ENCODE data around the gene TSPAN4.

Gene TSPAN4

GRCh38 chr11:836700-837099 lies 6.0 kb upstream of the TSPAN4 start:
- no peak for DNase-seq (ENCODE audit: low read depth)

- DNase-seq (ENCODE audit: low read depth) = no peak
These were observed 5.3 kb upstream of the TSPAN4 start for GRCh38 chr11:837189-837989.

DNA sequence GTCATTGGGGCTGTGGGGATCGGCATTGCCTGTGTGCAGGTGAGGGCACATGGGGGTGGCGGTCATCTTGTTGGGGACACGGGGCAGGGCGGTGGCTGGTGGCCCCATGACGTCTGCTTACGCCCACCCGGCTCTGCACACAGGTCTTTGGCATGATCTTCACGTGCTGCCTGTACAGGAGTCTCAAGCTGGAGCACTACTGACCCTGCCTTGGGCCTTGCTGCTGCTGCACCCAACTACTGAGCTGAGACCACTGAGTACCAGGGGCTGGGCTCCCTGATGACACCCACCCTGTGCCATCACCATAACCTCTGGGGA lies 4.7 kb upstream of the TSPAN4 start:
- no peak for DNase-seq (ENCODE audit: low read depth)

DNA sequence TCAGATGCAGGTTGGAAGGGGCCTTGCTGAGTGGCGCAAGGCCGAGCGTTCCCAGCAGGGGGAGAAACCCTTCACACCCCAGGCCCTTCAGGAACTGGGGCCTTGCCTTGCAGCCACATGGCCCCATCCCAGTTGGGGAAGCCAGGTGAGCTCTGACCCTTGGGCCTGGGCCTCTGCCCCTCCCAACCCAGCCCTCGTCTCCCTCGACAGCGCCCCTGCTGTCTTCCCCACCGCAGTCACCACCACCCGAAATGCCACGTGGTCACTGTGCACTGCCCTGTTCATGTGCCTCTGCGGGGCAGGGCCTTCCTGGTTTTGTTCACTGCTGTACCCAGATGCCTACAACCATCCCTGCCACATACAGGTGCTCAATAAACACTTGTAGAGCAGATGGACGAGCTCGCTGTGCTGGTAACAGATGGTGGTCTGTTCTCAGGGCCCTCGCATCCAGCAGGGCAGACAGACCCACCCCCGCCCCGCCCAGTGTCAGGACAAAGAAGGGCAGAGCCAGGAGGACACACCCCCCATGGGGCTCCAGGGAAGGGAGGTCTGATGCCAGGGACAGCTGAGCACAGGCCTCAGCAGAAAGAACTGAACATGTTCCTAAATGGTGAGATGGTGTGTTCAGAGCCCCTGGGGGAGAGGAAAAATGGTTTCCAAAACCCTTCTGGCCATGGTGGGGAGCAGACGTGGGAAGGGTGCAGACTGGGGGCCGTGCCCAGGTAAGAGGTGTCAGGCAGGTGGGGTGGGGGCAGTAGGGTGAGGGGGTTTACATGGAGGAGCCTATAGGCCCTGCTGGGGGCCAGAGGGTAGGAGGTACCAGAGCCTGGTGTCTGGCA lies 4.0 kb upstream of the TSPAN4 start:
- no peak for DNase-seq (ENCODE audit: low read depth)

DNA sequence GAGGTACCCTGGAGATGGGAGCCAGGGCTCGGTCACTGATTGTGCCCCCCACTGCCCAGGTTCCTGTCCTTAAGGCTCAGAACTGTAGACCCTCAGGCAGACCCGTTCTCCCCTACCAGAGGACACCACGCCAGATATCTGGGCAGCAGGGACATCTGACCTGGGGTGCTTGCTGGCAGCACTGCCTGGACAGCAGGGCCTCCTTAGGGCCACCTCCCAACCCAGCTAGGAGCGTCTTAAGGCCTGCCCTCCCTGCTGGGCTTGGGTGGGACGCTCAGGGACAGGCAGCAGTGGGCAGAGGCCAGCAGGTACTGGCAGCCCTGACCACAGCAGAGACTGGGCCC lies 3.4 kb upstream of the TSPAN4 start:
- DNase-seq (ENCODE audit: low read depth) = no peak

DNA sequence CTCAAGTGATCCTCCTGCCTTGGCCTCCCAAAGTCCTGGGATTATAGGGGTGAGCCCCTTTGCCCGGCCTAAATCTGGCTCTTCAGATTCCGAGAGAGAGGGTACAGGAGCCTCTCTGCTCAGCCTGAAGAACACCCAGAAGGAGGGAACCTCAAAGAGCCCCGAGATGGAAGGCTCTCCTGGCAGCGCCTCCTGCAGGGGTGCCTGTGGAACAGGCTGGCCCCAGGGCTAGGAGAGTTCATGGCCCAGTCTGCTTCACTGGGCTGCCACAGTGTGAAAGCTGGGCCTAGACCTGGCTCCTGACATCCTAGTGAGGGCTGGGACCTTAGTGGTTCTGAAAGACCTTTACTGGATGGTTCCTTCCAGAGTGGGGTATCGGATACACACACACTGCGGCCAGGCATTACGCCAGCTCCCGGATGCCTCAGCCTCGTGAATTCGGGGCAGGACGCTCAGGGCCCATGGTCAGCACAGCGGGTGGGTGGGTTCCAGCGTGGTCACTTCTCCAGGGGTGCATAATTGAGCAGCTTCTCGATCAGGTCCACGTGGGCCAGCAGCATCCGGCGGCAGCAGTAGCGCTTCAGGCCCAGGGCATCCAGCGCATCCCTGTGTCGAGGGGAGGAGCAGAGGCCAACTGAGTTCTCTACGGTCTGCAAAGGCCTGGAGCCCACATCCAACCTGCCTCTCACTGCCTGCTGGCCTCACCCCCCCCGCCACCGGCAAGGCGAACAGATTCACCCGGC lies 2.6 kb upstream of the TSPAN4 start:
- no peak for DNase-seq (ENCODE audit: low read depth)

- no peak for DNase-seq (ENCODE audit: low read depth)
These were observed 677 bp upstream of the TSPAN4 start for GRCh38 chr11:841981-842369.

- no peak for DNase-seq (ENCODE audit: low read depth)
These were observed 558 bp downstream of the TSPAN4 start for GRCh38 chr11:843086-843734.

DNA sequence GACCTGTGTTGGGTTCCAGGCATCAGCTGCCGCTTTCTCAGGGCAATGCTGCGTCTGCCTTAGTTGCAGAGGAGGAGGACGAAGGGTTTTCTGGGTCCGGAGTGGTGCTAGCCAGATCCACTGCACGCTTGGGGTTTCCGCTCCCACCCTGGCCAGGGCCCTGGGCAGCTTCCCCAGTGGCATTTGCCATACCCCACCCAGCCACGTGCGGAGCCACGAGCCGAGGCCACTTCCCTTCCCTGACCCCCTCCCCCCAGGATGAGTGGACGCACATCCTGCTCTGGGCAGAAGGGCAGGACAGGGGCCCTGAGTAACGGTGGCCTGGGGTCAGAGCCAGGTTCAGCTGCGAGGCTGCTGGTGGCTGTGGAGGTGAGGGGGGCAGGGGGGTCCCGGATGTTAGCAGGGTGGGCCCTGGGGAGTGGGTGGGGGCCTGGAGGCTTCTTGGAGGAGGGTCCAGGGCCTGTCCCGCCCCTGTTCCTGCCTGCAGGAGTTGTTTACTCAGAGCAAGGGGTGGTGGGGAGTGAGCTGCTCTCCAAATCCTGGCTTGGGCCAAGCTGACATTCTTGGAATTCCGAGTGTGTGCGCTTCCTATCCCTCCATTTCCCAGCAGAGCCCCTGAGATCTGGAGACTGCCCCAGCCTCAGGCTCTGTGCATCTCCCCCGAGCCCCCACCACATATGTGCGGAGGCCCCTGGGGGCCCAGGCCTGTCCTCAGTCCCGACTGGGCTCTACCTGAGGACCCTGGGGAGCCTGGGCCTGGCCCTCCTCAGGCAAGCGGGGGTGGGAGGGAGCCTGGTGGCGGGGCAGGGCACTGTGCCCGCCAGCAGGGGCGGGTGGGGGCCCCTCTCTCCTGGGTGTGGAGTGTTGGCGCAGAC lies 1.4 kb downstream of the TSPAN4 start:
- DNase-seq (ENCODE audit: low read depth) = no peak

DNA sequence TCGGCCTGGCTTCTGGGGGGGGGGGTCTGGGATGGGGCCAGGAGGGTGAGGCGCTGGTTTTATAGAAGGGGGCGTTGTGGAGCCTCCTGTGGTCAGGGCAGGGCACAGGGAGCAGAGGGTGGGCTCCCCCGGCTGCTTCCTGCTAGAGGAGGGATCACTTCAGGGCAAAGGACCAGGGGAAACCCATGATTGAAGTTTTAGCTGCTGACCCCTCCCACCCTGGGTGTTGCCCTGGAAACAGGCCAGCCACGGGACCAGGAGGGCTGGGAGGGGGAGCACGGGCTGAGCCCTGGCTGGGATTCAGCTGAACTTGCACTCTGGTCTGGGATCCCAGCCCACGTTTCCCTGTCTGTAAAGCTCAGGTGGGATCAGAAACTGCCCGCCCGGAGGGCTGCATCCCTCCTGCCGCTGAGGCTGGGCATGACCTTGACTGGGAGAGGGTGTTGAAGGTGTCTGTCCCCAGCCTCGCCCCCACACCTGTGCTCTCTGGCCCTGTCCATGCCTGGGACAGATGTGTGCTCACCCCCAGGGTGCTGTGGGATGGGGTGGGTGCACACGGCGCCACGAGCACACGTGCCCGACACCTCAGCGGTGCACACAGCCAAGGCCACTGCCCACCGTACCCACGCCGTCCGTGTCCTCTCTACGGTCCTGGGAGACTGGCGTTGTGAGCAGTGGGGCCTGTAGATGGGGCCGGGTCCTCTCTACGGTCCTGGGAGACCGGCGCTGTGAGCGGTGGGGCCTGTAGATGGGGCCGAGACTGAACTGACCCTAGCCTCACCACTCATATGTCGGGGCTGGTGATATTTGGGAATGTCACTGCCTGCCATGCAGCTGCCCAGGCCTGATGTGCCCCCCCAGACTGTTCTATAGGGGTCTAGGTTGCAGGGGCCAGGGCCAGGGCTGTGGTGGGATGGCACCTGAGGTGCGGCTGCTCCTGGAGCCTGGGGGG lies 2.3 kb downstream of the TSPAN4 start:
- no peak for DNase-seq (ENCODE audit: low read depth)

DNA sequence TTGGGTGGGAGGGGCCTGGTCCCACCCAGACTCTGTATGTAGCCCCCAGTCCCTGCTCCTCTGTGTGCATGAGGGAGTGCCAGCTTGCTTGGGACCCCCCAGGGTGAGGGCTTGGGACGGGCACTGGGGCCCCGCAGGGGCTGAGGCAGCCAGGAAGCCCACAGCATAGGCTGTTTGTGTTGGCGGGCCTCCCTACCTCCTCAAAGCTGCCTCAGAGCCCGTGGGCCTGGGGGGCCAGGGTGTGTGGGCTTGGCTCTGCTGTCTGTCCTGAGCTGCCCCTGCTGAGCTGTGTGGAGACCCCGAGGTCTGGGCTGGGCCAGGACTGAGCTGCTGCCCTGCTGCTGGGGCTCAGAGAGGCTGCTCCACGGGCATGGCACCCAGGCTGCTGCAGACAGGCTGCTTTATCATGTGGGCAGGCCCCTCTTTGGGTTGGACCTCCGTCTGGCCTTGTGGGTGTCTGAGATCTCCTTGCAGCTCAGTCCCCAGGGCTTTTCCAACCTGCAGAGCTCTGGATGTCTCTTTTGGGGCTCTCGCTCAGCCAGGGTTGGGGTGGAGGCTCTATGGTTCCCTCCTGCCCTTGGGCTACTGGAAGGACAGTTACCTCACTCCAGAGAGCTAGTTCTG lies 3.3 kb downstream of the TSPAN4 start:
- DNase-seq (ENCODE audit: low read depth) = no peak

GRCh38 chr11:846496-847098 lies 3.9 kb downstream of the TSPAN4 start:
- DNase-seq (ENCODE audit: low read depth) = no peak

DNA sequence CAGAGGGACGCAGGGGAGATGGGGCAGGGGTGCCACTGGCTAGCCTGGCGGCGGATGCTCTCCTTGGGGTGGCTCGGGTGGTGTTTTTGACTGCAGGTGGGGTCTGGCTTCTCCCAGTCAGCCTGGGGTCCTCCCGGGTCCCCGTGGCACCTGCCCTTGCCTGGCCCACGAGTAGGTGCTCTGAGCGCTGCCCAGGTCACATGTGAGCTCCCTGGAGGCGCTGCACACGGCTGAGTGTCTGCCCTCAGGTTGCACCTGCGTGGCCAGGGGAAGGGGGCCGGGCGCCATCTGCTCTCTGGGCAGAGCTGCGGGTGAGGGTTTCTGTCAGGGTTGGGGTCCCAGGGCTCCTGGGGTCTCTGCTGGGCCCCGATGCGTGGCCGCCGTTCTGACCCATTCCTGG lies 5.2 kb downstream of the TSPAN4 start:
- no peak for DNase-seq (ENCODE audit: low read depth)

- DNase-seq (ENCODE audit: low read depth) = peak; percentile 63
These were observed 5.8 kb downstream of the TSPAN4 start for GRCh38 chr11:848380-848931.

DNA sequence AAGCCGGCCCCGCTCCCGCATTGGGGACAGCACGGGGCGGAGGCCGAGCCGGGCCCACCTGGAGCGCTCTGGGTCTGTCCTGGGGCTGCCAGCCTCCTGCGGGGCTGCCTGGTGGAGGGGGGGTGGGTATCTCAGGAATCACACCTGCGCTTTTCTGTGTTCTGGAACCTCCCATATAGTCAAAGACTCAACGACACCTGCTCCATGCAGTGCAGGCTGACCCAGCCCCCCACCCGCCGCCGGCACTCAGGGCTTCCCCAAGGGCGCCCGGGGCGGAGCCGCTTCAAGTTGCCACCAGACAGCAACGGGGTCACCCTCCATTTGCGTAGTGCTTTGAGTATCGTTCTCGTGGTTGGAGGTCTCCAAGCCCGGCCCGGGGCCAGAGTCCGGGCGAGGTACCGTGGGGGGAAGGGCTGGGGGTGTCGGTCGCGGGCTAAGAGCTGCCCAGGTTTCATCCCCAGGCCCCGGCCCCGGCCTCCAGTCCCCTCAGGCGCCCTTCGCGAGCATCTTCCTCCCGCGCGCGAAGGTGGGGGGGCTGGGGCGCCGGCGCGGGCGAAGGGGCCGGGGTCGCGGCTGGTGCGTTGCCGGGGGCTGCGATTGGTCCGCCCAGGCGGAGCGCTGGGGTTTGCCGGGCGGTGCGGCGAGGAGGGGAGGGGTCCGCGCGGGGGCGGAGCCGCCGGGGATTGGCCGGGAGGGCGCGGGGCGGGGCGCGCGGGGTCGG lies 6.6 kb downstream of the TSPAN4 start:
- no peak for DNase-seq (ENCODE audit: low read depth)

GRCh38 chr11:849951-850774 lies 7.5 kb downstream of the TSPAN4 start:
- no peak for DNase-seq (ENCODE audit: low read depth)
